ENCODE results near the gene PRAMEF18. TPM values are rescaled to one million over a fixed set of nuclear protein-coding genes. Genes with fewer than 3 reads are reported as not detected.

PRAMEF18 gene
- total RNA-seq = not detected in 2 replicates

DNA sequence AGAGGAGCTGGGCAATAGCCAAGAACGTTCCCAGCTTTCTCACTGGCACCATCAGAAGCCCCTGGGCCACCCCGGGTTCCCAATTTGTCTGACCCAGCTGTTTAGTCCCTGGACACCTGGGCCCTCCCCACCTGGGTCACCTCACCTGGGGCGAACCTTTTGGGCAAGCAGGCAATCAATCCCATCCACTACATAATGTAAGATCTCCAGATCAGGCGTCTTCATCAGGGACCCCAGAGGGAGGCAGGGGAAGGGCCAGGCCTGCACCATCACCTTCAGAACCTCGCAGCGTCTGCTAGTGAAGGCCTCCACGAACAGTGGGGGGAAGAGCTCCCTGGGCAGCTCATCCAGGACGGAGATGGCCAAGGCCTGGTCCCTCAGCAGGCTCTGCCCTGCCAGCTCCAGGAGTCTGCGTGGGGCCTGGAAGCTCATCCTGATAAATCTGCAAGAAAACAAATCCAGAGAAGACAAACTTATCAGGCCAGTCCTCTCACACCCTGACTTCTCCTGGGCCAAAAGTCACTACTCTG lies at the start of gene PRAMEF18:
PRAMEF18 (minus strand) TSS at position 480 of the 530 bp plus-strand sequence; CDS start at position 432, 48 bp downstream.

GRCh38 chr1:13253898-13254297 lies 27.9 kb upstream of the PRAMEF18 start, which contains the start of gene PRAMEF5:
TSS of gene PRAMEF5 (plus strand) at chr1:13254198. CDS start at chr1:13259269, 5,071 bp downstream.

GRCh38 chr1:13201309-13201708 lies 24.6 kb downstream of the PRAMEF18 start, which contains the start of gene PRAMEF13:
TSS of gene PRAMEF13 (minus strand) at chr1:13201409. CDS start at chr1:13199589, 1,820 bp downstream.

Other genes starting within 250 kb of the PRAMEF18 start
- gene PRAMEF27, start 169.6 kb downstream of the PRAMEF18 start, total RNA-seq = not detected in 2 replicates
- not detected in 2 replicates for gene HNRNPCL3, start 165.4 kb downstream of the PRAMEF18 start, total RNA-seq
- gene PRAMEF25, start 155.4 kb downstream of the PRAMEF18 start, total RNA-seq = not detected in 2 replicates
- not detected in 2 replicates for gene HNRNPCL2, start 109.3 kb downstream of the PRAMEF18 start, total RNA-seq
- not detected in 2 replicates for gene PRAMEF26, start 70.1 kb downstream of the PRAMEF18 start, total RNA-seq
- not detected in 2 replicates for gene HNRNPCL4, start 60.5 kb downstream of the PRAMEF18 start, total RNA-seq
- not detected in 2 replicates for gene PRAMEF9, start 54.3 kb downstream of the PRAMEF18 start, total RNA-seq
- not detected in 2 replicates for gene PRAMEF13, start 24.7 kb downstream of the PRAMEF18 start, total RNA-seq
- gene PRAMEF5, start 28.0 kb upstream of the PRAMEF18 start, total RNA-seq = not detected in 2 replicates
- gene PRAMEF8, start 59.0 kb upstream of the PRAMEF18 start, total RNA-seq = not detected in 2 replicates
- gene PRAMEF33, start 77.4 kb upstream of the PRAMEF18 start, total RNA-seq = not detected in 2 replicates
- gene PRAMEF15, start 89.4 kb upstream of the PRAMEF18 start, total RNA-seq = not detected in 2 replicates
- not detected in 2 replicates for gene PRAMEF14, start 121.0 kb upstream of the PRAMEF18 start, total RNA-seq
- gene PRAMEF19, start 145.8 kb upstream of the PRAMEF18 start, total RNA-seq = not detected in 2 replicates
- not detected in 2 replicates for gene PRAMEF17, start 163.5 kb upstream of the PRAMEF18 start, total RNA-seq
- gene PRAMEF20, start 184.3 kb upstream of the PRAMEF18 start, total RNA-seq = not detected in 2 replicates